Upper lobe of right lung (tissue), 1 donor: ENCODE data around the gene CORO2A. TPM values are rescaled to one million over a fixed set of nuclear protein-coding genes. Genes with fewer than 3 reads are reported as not detected.

Experiments
- ATAC-seq: fragments of 200-7000 bp; cut with Tn5 transposase; one replicate; pipeline ENCODE4 v1.9.1; 2020; ENCODE audit warnings: mild to moderate bottlenecking, moderate library complexity
- DNase-seq: peaks from one replicate; pipeline ENCODE4 v3.0.0-alpha.2; 2020
- H3K27ac ChIP-seq: fragments of 200-600 bp; one replicate; pipeline ENCODE4 v1.8.0; 2022
- H3K27me3 ChIP-seq: fragments of 200-600 bp; one replicate; pipeline ENCODE4 v1.8.0; 2022; ENCODE audit warnings: mild to moderate bottlenecking
- H3K36me3 ChIP-seq: fragments of 200-600 bp; one replicate; pipeline ENCODE4 v1.8.0; 2022
- H3K4me1 ChIP-seq: fragments of 200-600 bp; one replicate; pipeline ENCODE4 v1.8.0; 2022
- H3K4me3 ChIP-seq: fragments of 200-600 bp; one replicate; pipeline ENCODE4 v1.8.0; 2022; ENCODE audit warnings: mild to moderate bottlenecking
- H3K9me3 ChIP-seq: fragments of 200-600 bp; one replicate; pipeline ENCODE4 v1.8.0; 2022
- intact Hi-C: fragments of 100-400 bp; cut with DNase I; formaldehyde crosslinking; loops from one replicate; pipeline ENCODE4 v1.11.0; 2022
- total RNA-seq: library from RNA; stranded (reverse); fragmentation: NEBNext Ultra II Directional; extraction: Animal tissue kit (Norgen Biotek cat#: 25700); gene quantifications from one replicate; pipeline ENCODE4 v1.2.1, GENCODE V29; 2021
- TF ChIP-seq, protein P1 (sequence below): fragments of 200-600 bp; IDR thresholded peaks from one replicate; pipeline ENCODE4 v1.8.0; 2022; ENCODE audit warnings: antibody characterized with exemption
- donor health status: DM: no; HTN: yes; CAD: no; lungs with severe emphysema.

The CORO2A gene
- total RNA-seq, 1 donor from 2014 or later, result 20.0 TPM

- no peaks in the 10 kb centered on the region for H3K9me3 ChIP-seq
- DNase-seq, result peak; percentile 63
- H3K27me3 ChIP-seq, result no peaks in the 10 kb centered on the region
- no peak for ATAC-seq
- intact Hi-C loops, result no loop called here
- peak overlapping the region; percentile 75 for H3K27ac ChIP-seq
- no peak overlapping the region for H3K4me3 ChIP-seq
- peaks cover 20% of the 10 kb centered on the region for H3K4me1 ChIP-seq
- H3K36me3 ChIP-seq, result no peaks in the 10 kb centered on the region
- TF ChIP-seq, protein P1, sequence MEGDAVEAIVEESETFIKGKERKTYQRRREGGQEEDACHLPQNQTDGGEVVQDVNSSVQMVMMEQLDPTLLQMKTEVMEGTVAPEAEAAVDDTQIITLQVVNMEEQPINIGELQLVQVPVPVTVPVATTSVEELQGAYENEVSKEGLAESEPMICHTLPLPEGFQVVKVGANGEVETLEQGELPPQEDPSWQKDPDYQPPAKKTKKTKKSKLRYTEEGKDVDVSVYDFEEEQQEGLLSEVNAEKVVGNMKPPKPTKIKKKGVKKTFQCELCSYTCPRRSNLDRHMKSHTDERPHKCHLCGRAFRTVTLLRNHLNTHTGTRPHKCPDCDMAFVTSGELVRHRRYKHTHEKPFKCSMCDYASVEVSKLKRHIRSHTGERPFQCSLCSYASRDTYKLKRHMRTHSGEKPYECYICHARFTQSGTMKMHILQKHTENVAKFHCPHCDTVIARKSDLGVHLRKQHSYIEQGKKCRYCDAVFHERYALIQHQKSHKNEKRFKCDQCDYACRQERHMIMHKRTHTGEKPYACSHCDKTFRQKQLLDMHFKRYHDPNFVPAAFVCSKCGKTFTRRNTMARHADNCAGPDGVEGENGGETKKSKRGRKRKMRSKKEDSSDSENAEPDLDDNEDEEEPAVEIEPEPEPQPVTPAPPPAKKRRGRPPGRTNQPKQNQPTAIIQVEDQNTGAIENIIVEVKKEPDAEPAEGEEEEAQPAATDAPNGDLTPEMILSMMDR, result no peak
Observed at GRCh38 chr9:98142925-98143481, 49.4 kb downstream of the CORO2A start.

DNA sequence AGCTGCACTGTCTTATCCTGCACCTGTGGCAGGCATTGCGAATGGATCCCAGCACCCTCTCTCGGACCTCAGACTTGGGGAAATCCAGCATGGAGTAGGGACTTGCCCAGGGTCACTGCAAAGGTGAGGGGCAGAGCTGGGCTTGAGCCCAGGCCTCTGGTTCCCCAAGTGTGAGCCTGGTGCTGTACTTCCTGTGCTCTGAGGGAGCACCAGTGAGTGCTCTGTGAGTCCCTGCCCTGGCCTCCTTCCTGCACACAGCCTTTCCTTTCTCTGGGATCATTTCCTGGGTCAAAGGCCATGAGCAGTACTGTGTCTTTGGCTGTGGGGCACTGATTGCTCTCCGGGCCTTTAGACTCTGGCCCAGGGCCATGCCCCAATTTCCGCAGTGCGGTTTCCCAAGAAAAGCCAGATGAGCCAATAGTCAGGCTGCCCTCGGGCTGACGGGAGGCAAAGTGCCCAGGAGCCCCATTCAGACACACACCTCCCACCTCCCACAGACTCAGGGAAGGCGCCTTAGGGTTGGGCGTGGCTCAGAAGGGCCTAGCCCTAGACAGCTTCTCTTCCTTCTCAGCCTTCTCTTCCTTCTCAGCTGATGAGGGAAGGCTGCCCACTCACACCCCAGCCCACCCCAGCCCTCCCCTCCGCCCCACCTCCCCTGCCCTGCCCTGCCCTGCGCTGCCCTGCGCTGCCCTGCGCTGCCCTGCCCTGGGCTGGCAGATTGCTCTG, 50.1 kb downstream of the CORO2A start:
- DNase-seq (peak; percentile 94), ATAC-seq (peak; percentile 90)
- Histone ChIP-seq H3K27me3 (no peaks in the 10 kb centered on the region), H3K4me3 (no peak overlapping the region), H3K9me3 (no peaks in the 10 kb centered on the region), H3K36me3 (no peaks in the 10 kb centered on the region), H3K27ac (peak overlapping the region; percentile 75), H3K4me1 (peaks cover 24% of the 10 kb centered on the region)
- TF ChIP-seq, protein P1, result no peak
- intact Hi-C loops, result no loop called here

DNA sequence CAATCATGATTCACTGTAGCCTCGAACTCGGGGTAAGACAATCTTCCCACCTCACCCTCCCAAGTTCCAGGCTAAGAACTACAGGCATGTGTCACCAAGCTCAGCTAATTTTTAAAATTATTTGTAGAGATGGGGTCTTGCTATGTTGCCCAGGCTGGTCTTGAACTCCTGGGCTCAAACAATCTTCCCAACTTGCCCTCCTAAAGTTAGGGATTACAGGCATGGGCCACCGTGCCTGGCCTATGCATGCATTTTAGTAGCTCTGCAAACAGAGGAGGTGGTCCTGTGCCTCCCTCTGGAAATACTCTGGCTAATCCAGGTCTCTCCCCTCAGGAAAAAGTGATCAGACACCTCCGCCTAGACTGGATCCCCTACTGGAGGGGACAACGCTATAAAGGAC, 51.9 kb downstream of the CORO2A start:
- H3K4me1 ChIP-seq, result peaks cover 20% of the 10 kb centered on the region
- H3K27me3 ChIP-seq, result no peaks in the 10 kb centered on the region
- no peak overlapping the region for H3K4me3 ChIP-seq
- no peak for DNase-seq
- no peaks in the 10 kb centered on the region for H3K9me3 ChIP-seq
- intact Hi-C loops, result no loop called here
- H3K36me3 ChIP-seq, result no peaks in the 10 kb centered on the region
- TF ChIP-seq, protein P1, result no peak
- no peak for ATAC-seq
- H3K27ac ChIP-seq, result no peak overlapping the region

DNA sequence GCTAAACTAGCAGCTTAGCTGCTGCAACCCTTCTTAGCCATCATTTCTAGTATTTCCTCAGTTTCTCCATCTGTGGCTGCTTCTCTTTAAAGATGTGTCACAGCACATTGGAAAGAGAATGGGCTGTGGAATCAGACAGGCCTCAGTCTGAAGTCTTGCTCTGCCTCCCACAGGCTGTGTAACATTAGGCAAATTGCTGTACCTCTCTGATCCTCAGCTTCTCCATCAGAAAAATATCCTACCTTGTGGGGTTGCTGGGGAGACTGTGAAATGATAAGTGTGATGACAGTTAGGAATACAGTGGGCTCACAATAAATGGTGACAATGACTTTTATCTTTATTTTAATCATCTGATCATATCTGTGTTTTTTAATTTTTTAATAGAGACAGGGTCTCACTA, 55.9 kb downstream of the CORO2A start:
- intact Hi-C loops, result no loop called here
- no peak overlapping the region for H3K27ac ChIP-seq
- TF ChIP-seq, protein P1, result no peak

DNA sequence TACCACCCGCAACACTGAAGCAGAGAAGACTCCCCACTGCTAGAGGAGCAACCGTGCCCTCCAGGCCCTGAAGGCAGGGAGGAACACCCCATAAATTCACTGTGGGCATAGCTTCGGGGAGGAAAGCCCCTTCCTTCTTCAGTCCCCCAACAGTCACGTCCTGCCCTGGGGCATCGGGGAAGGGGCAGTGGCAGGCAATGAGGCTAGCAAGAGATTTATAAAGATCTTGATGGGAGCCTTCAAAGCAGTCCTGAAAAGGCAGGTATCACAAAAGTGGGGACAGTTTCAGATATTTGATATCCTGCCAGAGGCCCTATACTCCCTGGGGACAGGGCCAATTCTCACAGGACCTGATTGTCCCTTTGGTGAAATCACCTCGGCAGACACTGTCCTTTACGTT, 56.5 kb downstream of the CORO2A start:
- Histone ChIP-seq H3K4me1 (peaks cover 4% of the 10 kb centered on the region), H3K27me3 (no peaks in the 10 kb centered on the region), H3K4me3 (no peak overlapping the region), H3K36me3 (no peaks in the 10 kb centered on the region), H3K9me3 (no peaks in the 10 kb centered on the region), H3K27ac (no peak overlapping the region)
- TF ChIP-seq, protein P1, result no peak
- DNase-seq (no peak), ATAC-seq (no peak)
- intact Hi-C loops, result no loop called here

More for the DNA sequence above, 55.9 kb downstream of the CORO2A start:
- Histone ChIP-seq H3K4me1 (peaks cover 4% of the 10 kb centered on the region), H3K4me3 (no peak overlapping the region), H3K27me3 (no peaks in the 10 kb centered on the region), H3K36me3 (no peaks in the 10 kb centered on the region), H3K9me3 (no peaks in the 10 kb centered on the region)
- DNase-seq (no peak), ATAC-seq (no peak)
